WERI-Rb-1 (cell line): Measurements from ENCODE around the gene PLXNA2.
A peak's percentile ranks its signal among the peaks of the same experiment; 100 is the strongest.

Source experiments
- DNase-seq: peaks from one replicate; pipeline ENCODE4 v3.0.0-alpha.2; 2020
- H3K27ac ChIP-seq: fragments of 250-450 bp; sonication (Bioruptor Pico); 2 replicates; pipeline ENCODE4 v1.5.1; 2020; ENCODE audit warnings: mild to moderate bottlenecking, moderate library complexity
- H3K27me3 ChIP-seq: fragments of 250-450 bp; sonication (Bioruptor Pico); 2 replicates; pipeline ENCODE4 v1.5.1; 2021; ENCODE audit warnings: mild to moderate bottlenecking, low read depth, moderate library complexity; ENCODE audit not compliant: insufficient read depth, severe bottlenecking
- H3K36me3 ChIP-seq: fragments of 250-450 bp; sonication (Bioruptor Pico); 2 replicates; pipeline ENCODE4 v1.5.1; 2020; ENCODE audit warnings: mild to moderate bottlenecking, moderate library complexity
- H3K4me3 ChIP-seq: 2 replicates; pipeline ENCODE4 v1.5.1; 2011; ENCODE audit warnings: low read depth, mild to moderate bottlenecking, control low read depth, low read length
- H3K9me3 ChIP-seq: fragments of 250-450 bp; sonication (Bioruptor Pico); 2 replicates; pipeline ENCODE4 v1.5.1; 2021; ENCODE audit warnings: mild to moderate bottlenecking, moderate library complexity; ENCODE audit not compliant: severe bottlenecking
- CTCF ChIP-seq: IDR thresholded peaks from 2 replicates; pipeline ENCODE4 v1.5.1; 2011; ENCODE audit warnings: low read depth, mild to moderate bottlenecking, control low read depth, inconsistent platforms, low read length

PLXNA2 gene

GRCh38 chr1:208149776-208150514 lies 94.2 kb downstream of the PLXNA2 start:
- no peaks in the 10 kb centered on the region for H3K27me3 ChIP-seq
- no peaks in the 10 kb centered on the region for H3K9me3 ChIP-seq
- 0 out of 2 replicates have a peak, but pooled peaks have one; percentile 13 for TF ChIP-seq CTCF
- peak; percentile 84 for DNase-seq
- peak overlapping the region; percentile 64 for H3K27ac ChIP-seq
- no peak overlapping the region for H3K4me3 ChIP-seq
- no peaks in the 10 kb centered on the region for H3K36me3 ChIP-seq

DNA sequence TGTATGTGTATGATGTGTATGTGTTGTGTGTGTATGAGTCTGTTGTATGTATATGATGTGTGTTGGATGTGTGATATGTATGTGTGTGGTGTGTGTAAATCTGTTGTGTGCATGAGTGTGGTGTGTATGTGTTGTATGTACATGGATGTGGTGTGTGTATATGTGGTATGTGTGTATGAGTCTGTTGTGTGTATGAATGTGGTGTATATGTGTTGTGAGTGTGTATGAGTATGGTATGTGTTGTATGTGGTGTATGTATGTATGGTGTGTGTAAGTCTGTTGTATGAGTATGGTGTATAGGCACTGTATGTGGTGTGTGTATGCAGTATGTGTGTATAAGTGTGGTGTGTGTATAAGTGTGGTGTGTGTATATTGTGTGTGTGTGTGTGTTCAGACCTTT lies 95.0 kb downstream of the PLXNA2 start:
- no peak for TF ChIP-seq CTCF
- Histone ChIP-seq H3K27ac (peak overlapping the region; percentile 64), H3K9me3 (no peaks in the 10 kb centered on the region), H3K27me3 (no peaks in the 10 kb centered on the region), H3K36me3 (no peaks in the 10 kb centered on the region), H3K4me3 (no peak overlapping the region)
- DNase-seq = no peak

GRCh38 chr1:208148380-208148779 lies 95.8 kb downstream of the PLXNA2 start:
- H3K27me3 ChIP-seq = no peaks in the 10 kb centered on the region
- no peaks in the 10 kb centered on the region for H3K36me3 ChIP-seq
- no peak for DNase-seq
- H3K4me3 ChIP-seq = no peak overlapping the region
- TF ChIP-seq CTCF = no peak
- peak overlapping the region; percentile 4 for H3K27ac ChIP-seq
- no peaks in the 10 kb centered on the region for H3K9me3 ChIP-seq

DNA sequence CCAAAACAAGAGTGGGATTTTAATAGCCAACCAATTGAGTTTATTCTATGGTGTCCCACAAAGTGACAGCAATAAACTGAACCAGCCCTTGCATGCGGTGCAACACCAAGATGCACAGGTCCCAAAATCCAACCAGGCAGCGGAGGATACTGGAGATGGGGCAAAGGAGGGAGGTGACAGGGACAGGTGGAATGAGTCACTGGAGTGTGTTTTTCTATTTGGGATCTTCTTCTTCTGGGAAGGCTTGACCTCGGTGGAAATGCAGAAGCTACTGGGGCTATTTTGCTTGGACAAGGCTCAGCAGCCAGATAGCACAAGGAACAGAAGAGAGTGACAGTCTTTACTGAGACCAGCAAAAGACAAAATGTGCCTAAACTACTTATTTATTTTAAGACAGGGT lies 97.5 kb downstream of the PLXNA2 start:
- Histone ChIP-seq H3K27ac (peak overlapping the region; percentile 93), H3K4me3 (no peak overlapping the region), H3K9me3 (no peaks in the 10 kb centered on the region), H3K36me3 (no peaks in the 10 kb centered on the region), H3K27me3 (no peaks in the 10 kb centered on the region)
- DNase-seq = no peak
- no peak for TF ChIP-seq CTCF

DNA sequence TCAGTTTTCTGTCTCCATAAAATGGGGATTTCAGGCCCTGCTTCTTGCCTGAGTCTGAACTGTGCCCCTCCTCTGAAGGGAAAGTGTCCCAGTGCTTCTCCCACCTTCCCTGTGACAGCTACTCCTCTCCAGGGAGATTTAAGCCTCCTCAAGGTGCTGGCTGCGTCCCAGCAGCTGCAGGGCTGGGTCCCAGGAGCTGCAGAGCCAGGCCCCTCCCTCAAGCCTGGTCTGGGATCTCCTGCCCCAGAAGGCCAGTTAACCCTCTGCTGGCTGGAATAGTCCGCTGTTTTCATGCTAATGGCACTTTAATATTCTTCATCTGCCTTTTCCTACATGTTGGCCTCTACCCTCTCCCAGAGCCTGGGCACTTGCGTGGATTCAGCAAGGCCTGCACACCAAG lies 99.0 kb downstream of the PLXNA2 start:
- H3K4me3 ChIP-seq = no peak overlapping the region
- H3K9me3 ChIP-seq = no peaks in the 10 kb centered on the region

More for the DNA sequence above, 99.0 kb downstream of the PLXNA2 start:
- Histone ChIP-seq H3K27me3 (no peaks in the 10 kb centered on the region), H3K27ac (peak overlapping the region; percentile 93), H3K36me3 (no peaks in the 10 kb centered on the region)
- DNase-seq = peak; percentile 96
- TF ChIP-seq CTCF = no peak
